HepG2 (cell line): ENCODE measurements around the gene MVB12A. TPM values are rescaled to one million over a fixed set of nuclear protein-coding genes. Genes with fewer than 3 reads are reported as not detected.

ENCODE experiments used
- ATAC-seq: fragments of 200-7000 bp; cut with Tn5 transposase; 3 replicates; pipeline ENCODE4 v1.9.1; 2020; ENCODE audit warnings: mild to moderate bottlenecking, moderate library complexity
- BruUV-seq: library from RNA; stranded (reverse); fragments of 400-500 nt; replicated peaks from 2 replicates; lab custom pipeline; 2021; lab: Mats Ljungman, UMichigan
- CTCF ChIA-PET: fragments of 300-600 bp; formaldehyde crosslinking; extraction: SDS; loops from one replicate; lab custom pipeline; 2021; ENCODE audit warnings: low total read pairs, inconsistent platforms, low intra/inter-chr PET ratio; lab: Yijun Ruan, JAX
- POLR2A ChIA-PET: fragments of 350-600 bp; sonication (Branson Sonifier 250); formaldehyde crosslinking; loops from one replicate; lab custom pipeline; 2020; ENCODE audit warnings: antibody characterized with exemption, inconsistent platforms; lab: Yijun Ruan, JAX
- DNase-seq: peaks from one replicate; pipeline ENCODE4 v3.0.0-alpha.2; 2015; ENCODE audit warnings: low spot score
- FAIRE-seq: peaks from 3 replicates; lab custom pipeline; 2011; peaks lifted over from hg19 to GRCh38; lab: Jason Lieb, UNC
- H2AFZ ChIP-seq: one replicate; pipeline ENCODE4 v1.6.1; 2011; ENCODE audit warnings: low read length, inconsistent platforms
- H3K27ac ChIP-seq: fragments of 300-600 bp; 3 replicates; pipeline ENCODE4 v1.8.0; 2011; ENCODE audit warnings: mixed run types, mild to moderate bottlenecking, mixed read lengths, low read length, inconsistent platforms; ENCODE audit not compliant: insufficient read depth; ENCODE audit errors: extremely low read length
- H3K27me3 ChIP-seq, 2 experiments: fragments of 200-600 bp in 1 of 2; 2 replicates in 1 of 2; 3 replicates in 1 of 2; pipeline versions ENCODE4 v1.6.0 to v1.8.0; 2011; ENCODE audit warnings: low read length in 2 of 2, mild to moderate bottlenecking in 2 of 2, moderate library complexity in 2 of 2, inconsistent platforms in 1 of 2; ENCODE audit not compliant: insufficient read depth in 2 of 2, control insufficient read depth in 1 of 2
- H3K36me3 ChIP-seq, 2 experiments: fragments of 200-600 bp in 1 of 2; replicated peaks in 1 of 2; 2 replicates in 1 of 2; 3 replicates in 1 of 2; pipeline versions ENCODE4 v1.5.1 to v1.8.0; 2011; ENCODE audit warnings: low read length in 2 of 2, inconsistent platforms in 1 of 2; ENCODE audit not compliant: insufficient read depth in 2 of 2, control insufficient read depth in 1 of 2
- H3K4me1 ChIP-seq: 2 replicates; pipeline ENCODE4 v1.5.1; 2012; ENCODE audit warnings: low read length, inconsistent platforms; ENCODE audit not compliant: insufficient read depth
- H3K4me2 ChIP-seq: 2 replicates; pipeline ENCODE4 v1.6.0; 2011; ENCODE audit warnings: low read depth, low read length, inconsistent platforms
- H3K4me3 ChIP-seq, 3 experiments: fragments of 200-600 bp in 1 of 3; sonication (generic), shearing (Covaris generic) in 1 of 3; replicated peaks in 1 of 3; 2 replicates each; pipeline ENCODE4 v1.5.1; 2011 to 2016; ENCODE audit warnings: low read length in 3 of 3, inconsistent platforms in 2 of 3, low read depth in 2 of 3, mild to moderate bottlenecking in 2 of 3, control low read depth in 1 of 3, mixed read lengths in 1 of 3; ENCODE audit not compliant: insufficient read depth in 1 of 3
- H3K79me2 ChIP-seq: one replicate; pipeline ENCODE4 v1.6.1; 2011; ENCODE audit warnings: low read length, inconsistent platforms; ENCODE audit not compliant: insufficient read depth
- H3K9ac ChIP-seq: 2 replicates; pipeline ENCODE4 v1.6.0; 2011; ENCODE audit warnings: mild to moderate bottlenecking, low read depth, low read length, inconsistent platforms; ENCODE audit not compliant: insufficient read depth
- H3K9me3 ChIP-seq: 2 replicates; pipeline ENCODE4 v1.5.1; 2012; ENCODE audit warnings: mild to moderate bottlenecking, low read length
- H4K20me1 ChIP-seq: 2 replicates; pipeline ENCODE4 v1.6.0; 2011; ENCODE audit warnings: inconsistent platforms, mild to moderate bottlenecking, low read length, moderate library complexity; ENCODE audit not compliant: insufficient read depth
- ARNT ChIP-seq: fragments of 450-650 bp; IDR thresholded peaks from 2 replicates; pipeline ENCODE4 v1.6.1; 2017
- EHMT2 ChIP-seq: fragments of 200-600 bp; sonication (generic); IDR thresholded peaks from 2 replicates; pipeline ENCODE4 v1.7.0; 2017; ENCODE audit warnings: antibody characterized with exemption, low read depth, low read length, borderline replicate concordance
- ESRRA ChIP-seq: sonication (generic); formaldehyde crosslinking; IDR thresholded peaks from 2 replicates; pipeline ENCODE4 v1.5.1; 2020; ENCODE audit warnings: mild to moderate bottlenecking, low read depth, missing genetic modification reagents
- HNRNPL ChIP-seq: fragments of 200-400 bp; formaldehyde crosslinking; IDR thresholded peaks from 2 replicates; pipeline ENCODE4 v1.6.1; 2017; ENCODE audit warnings: mild to moderate bottlenecking, low read depth, low read length
- KDM2A ChIP-seq: sonication (generic); formaldehyde crosslinking; IDR thresholded peaks from 2 replicates; pipeline ENCODE4 v1.4.0; 2020; ENCODE audit warnings: low read depth, missing genetic modification reagents, borderline replicate concordance
- MATR3 ChIP-seq: sonication (generic); formaldehyde crosslinking; IDR thresholded peaks from 2 replicates; pipeline ENCODE4 v1.4.0; 2020; ENCODE audit warnings: missing genetic modification reagents
- MED8 ChIP-seq: sonication (generic); formaldehyde crosslinking; IDR thresholded peaks from 2 replicates; pipeline ENCODE4 v1.8.1; 2023; ENCODE audit warnings: mild to moderate bottlenecking, missing genetic modification reagents; ENCODE audit not compliant: insufficient replicate concordance
- NFE2L1 ChIP-seq: sonication (generic); formaldehyde crosslinking; IDR thresholded peaks from 2 replicates; pipeline ENCODE4 v1.4.0; 2020; ENCODE audit warnings: missing genetic modification reagents, mild to moderate bottlenecking, borderline replicate concordance
- NR3C1 ChIP-seq: sonication (generic); formaldehyde crosslinking; IDR thresholded peaks from 2 replicates; pipeline ENCODE4 v1.4.0; 2020; ENCODE audit warnings: missing genetic modification reagents
- PCBP2 ChIP-seq: fragments of 200-400 bp; formaldehyde crosslinking; optimal IDR thresholded peaks from 2 replicates; pipeline ENCODE3; 2018; ENCODE audit warnings: low read length, low read depth; ENCODE audit not compliant: poor library complexity, severe bottlenecking
- RORA ChIP-seq: sonication (generic); formaldehyde crosslinking; IDR thresholded peaks from 2 replicates; pipeline ENCODE4 v1.5.0; 2020; ENCODE audit warnings: mild to moderate bottlenecking, missing genetic modification reagents, moderate library complexity
- TCF12 ChIP-seq, 2 experiments: fragments of 450-650 bp in 1 of 2; sonication (generic) in 1 of 2; formaldehyde crosslinking in 1 of 2; IDR thresholded peaks; 2 replicates each; pipeline versions ENCODE4 v1.6.1 to v1.8.0; 2017 to 2022; ENCODE audit warnings: antibody characterized with exemption in 1 of 2, mild to moderate bottlenecking in 1 of 2, missing genetic modification reagents in 1 of 2, moderate library complexity in 1 of 2
- ZNF260 ChIP-seq: sonication (generic); formaldehyde crosslinking; IDR thresholded peaks from 2 replicates; pipeline ENCODE4 v1.4.0; 2020; ENCODE audit warnings: missing genetic modification reagents, low read depth, mild to moderate bottlenecking, borderline replicate concordance
- ZNF670 ChIP-seq: sonication (generic); formaldehyde crosslinking; IDR thresholded peaks from 2 replicates; pipeline ENCODE4 v1.8.0; 2022; ENCODE audit warnings: mild to moderate bottlenecking, missing genetic modification reagents, borderline replicate concordance
- ZNF674 ChIP-seq: sonication (generic); formaldehyde crosslinking; IDR thresholded peaks from 2 replicates; pipeline ENCODE4 v1.5.0; 2020; ENCODE audit warnings: low read depth, mild to moderate bottlenecking, missing genetic modification reagents
- ZXDC ChIP-seq: sonication (generic); formaldehyde crosslinking; IDR thresholded peaks from 2 replicates; pipeline ENCODE4 v1.5.0; 2020; ENCODE audit warnings: mild to moderate bottlenecking, missing genetic modification reagents
- WGBS: methylation state at CpG from one replicate; pipeline ENCODE4 v1.1.6; 2017; ENCODE audit warnings: low lambda C conversion rate; 5-methylcytosine and 5-hydroxymethylcytosine counted together
- in situ Hi-C: cut with HindIII; loops from 2 replicates; pipeline ENCODE4 v1.10.0; 2017; ENCODE audit warnings: low pct_unique_long_range_greater_than_20kb; ENCODE audit not compliant: extremely low pct_ligation_motif_present
- intact Hi-C: fragments of 100-400 bp; cut with micrococcal nuclease; formaldehyde crosslinking; loops from one replicate; pipeline ENCODE4 v1.10.0; 2022; ENCODE audit not compliant: unreplicated experiment
- polyA plus RNA-seq, 8 experiments: library from polyadenylated mRNA; depleted of rRNA in 3 of 8; stranded (reverse) in 7 of 8; unstranded in 1 of 8; fragments of >200 nt; fragmentation: Illumina TruSeq in 4 of 8; extraction: Trizol in 4 of 8; gene quantifications; 2 replicates each; pipeline versions ENCODE4 v1.2.1 to v1.2.3, GENCODE V29; 2011 to 2016; ENCODE audit warnings: low read depth in 4 of 8, missing spikeins in 1 of 8, mixed read lengths in 1 of 8; ENCODE audit not compliant: insufficient read depth in 1 of 8
- total RNA-seq, 5 experiments: library from RNA; depleted of rRNA; stranded (reverse); fragments of >200 nt; fragmentation: Illumina TruSeq; extraction: Trizol; gene quantifications; 2 replicates each; pipeline ENCODE4 v1.2.3, GENCODE V29; 2016; ENCODE audit warnings: low read depth in 1 of 5

MVB12A gene
- total and polyA plus RNA-seq, 2 of the 13 experiments (the other 11 are each of a cell fraction or from before 2014, with no cell fraction given), result 35.7 to 36.1 TPM

GRCh38 chr19:17389288-17389687 is 30.6 kb upstream of the MVB12A start:
- H3K36me3 ChIP-seq, result no peaks in the 10 kb centered on the region
- DNase-seq (no peak), ATAC-seq (no peak), FAIRE-seq (no peak)
- in situ Hi-C loops (loop anchor here (5.0 kb wide), 1 partner anchor 42 kb away; no protein-coding TSS in a partner anchor), intact Hi-C loops (loop anchor here (5.0 kb wide), 1 partner anchor 322 kb away; no protein-coding TSS in a partner anchor)
- no peak overlapping the region for H3K9ac ChIP-seq
- H3K4me1 ChIP-seq, result peaks cover 8% of the 10 kb centered on the region
- no peak overlapping the region for H3K4me3 ChIP-seq
- no peaks in the 10 kb centered on the region for H4K20me1 ChIP-seq
- no TSS peak for BruUV-seq
- H2AFZ ChIP-seq, result no peak overlapping the region
- H3K4me2 ChIP-seq, result no peak overlapping the region
- CTCF ChIA-PET, result interaction anchor here (2.3 kb wide), 1 partner anchor 43 kb away, joined by 9 read pairs; no protein-coding TSS in a partner anchor
- H3K27me3 ChIP-seq, result peaks cover 0 to 1% of the 10 kb centered on the region in 2 experiments; a peak in 1 of 5 replicates
- 3% methylated on average over 1 of the region's 1 CpG for WGBS
- H3K27ac ChIP-seq, result no peak overlapping the region
- peaks cover 10% of the 10 kb centered on the region for H3K9me3 ChIP-seq
- no peak for TF ChIP-seq ZNF260 (CRISPR knock-in tag)
- no peak for TF ChIP-seq NFE2L1
- no peak for TF ChIP-seq NR3C1 (CRISPR knock-in tag)
- no peak for TF ChIP-seq ZNF670 (CRISPR knock-in tag)
- no peak for TF ChIP-seq ZNF674 (CRISPR knock-in tag)
- no peak for TF ChIP-seq HNRNPL
- TF ChIP-seq ZXDC, result no peak
- no peak for TF ChIP-seq RORA (CRISPR knock-in tag)
- TF ChIP-seq TCF12 (IDR thresholded peaks at IDR 0.05), result no peak
- no peak for TF ChIP-seq TCF12 (CRISPR knock-in tag; IDR thresholded peaks at IDR 0.05)
- TF ChIP-seq MED8 (CRISPR knock-in tag), result no peak
- no peak for TF ChIP-seq ARNT
- no peak for TF ChIP-seq MATR3 (CRISPR knock-in tag)
- TF ChIP-seq EHMT2, result no peak
- no peak for TF ChIP-seq ESRRA
- no peak for TF ChIP-seq KDM2A (CRISPR knock-in tag)
- no peak for TF ChIP-seq PCBP2
- no peaks in the 10 kb centered on the region for H3K79me2 ChIP-seq
- POLR2A ChIA-PET, result no interaction called here
